HEK293 (cell line): ENCODE measurements around the gene KCTD2.

ENCODE experiments used
- CTCF ChIA-PET: fragments of 350-600 bp; formaldehyde crosslinking; extraction: SDS; loops from one replicate; lab custom pipeline; 2021; ENCODE audit warnings: antibody characterized with exemption; lab: Yijun Ruan, JAX
- POLR2A ChIA-PET: fragments of 300-600 bp; formaldehyde crosslinking; extraction: SDS; loops from one replicate; lab custom pipeline; 2020; ENCODE audit warnings: antibody characterized with exemption, inconsistent platforms; lab: Yijun Ruan, JAX
- H3K27ac ChIP-seq: fragments of 200-500 bp; sonication (Bioruptor generic); 2 replicates; pipeline ENCODE4 v1.5.1; 2014; ENCODE audit warnings: low read depth, low read length, control low read depth, inconsistent platforms; ENCODE audit errors: extremely low read depth
- H3K36me3 ChIP-seq, 2 experiments: fragments of 200-500 bp in 1 of 2; sonication (Bioruptor generic) in 1 of 2; 1 replicate in 1 of 2; 2 replicates in 1 of 2; pipeline ENCODE4 v1.5.1; 2014 to 2017; ENCODE audit warnings: inconsistent platforms in 2 of 2, low read length in 2 of 2; ENCODE audit not compliant: control insufficient read depth in 2 of 2, insufficient read depth in 1 of 2
- H3K4me1 ChIP-seq: fragments of 200-500 bp; sonication (Bioruptor generic); 2 replicates; pipeline ENCODE4 v1.5.1; 2014; ENCODE audit warnings: mild to moderate bottlenecking, low read length, inconsistent platforms; ENCODE audit not compliant: control insufficient read depth, insufficient read depth
- H3K4me3 ChIP-seq: 2 replicates; pipeline ENCODE4 v1.5.1; 2011; ENCODE audit warnings: low read depth, mild to moderate bottlenecking, control low read depth, low read length, moderate library complexity
- H3K9me3 ChIP-seq: fragments of 200-500 bp; sonication (Bioruptor generic); 2 replicates; pipeline ENCODE4 v1.5.1; 2014; ENCODE audit warnings: low read depth, low read length, inconsistent platforms; ENCODE audit not compliant: control insufficient read depth, insufficient read depth
- BCL11A ChIP-seq: fragments of 450-650 bp; formaldehyde crosslinking; IDR thresholded peaks from 2 replicates; pipeline ENCODE4 v1.5.1; 2016; ENCODE audit warnings: low read depth, missing biosample characterization, missing genetic modification characterization
- HOXC10 ChIP-seq: sonication (generic); formaldehyde crosslinking; IDR thresholded peaks from 2 replicates; pipeline ENCODE4 v1.8.1; 2023; ENCODE audit warnings: mild to moderate bottlenecking, missing genetic modification reagents
- OSR2 ChIP-seq: fragments of 450-650 bp; formaldehyde crosslinking; IDR thresholded peaks from 2 replicates; pipeline ENCODE4 v1.5.1; 2016; ENCODE audit warnings: missing biosample characterization, missing genetic modification characterization
- RBAK ChIP-seq: fragments of 450-650 bp; formaldehyde crosslinking; IDR thresholded peaks from 2 replicates; pipeline ENCODE4 v1.5.1; 2016; ENCODE audit warnings: missing biosample characterization, missing genetic modification characterization
- WT1 ChIP-seq: fragments of 450-650 bp; formaldehyde crosslinking; IDR thresholded peaks from 2 replicates; pipeline ENCODE4 v1.5.1; 2016; ENCODE audit warnings: missing biosample characterization, missing genetic modification characterization
- ZBTB7A ChIP-seq: fragments of 450-650 bp; formaldehyde crosslinking; IDR thresholded peaks from 2 replicates; pipeline ENCODE4 v1.5.1; 2016; ENCODE audit warnings: low read depth, missing biosample characterization, missing genetic modification characterization
- ZFP41 ChIP-seq: fragments of 450-650 bp; formaldehyde crosslinking; IDR thresholded peaks from 2 replicates; pipeline ENCODE4 v1.5.1; 2016; ENCODE audit warnings: missing biosample characterization, missing genetic modification characterization, borderline replicate concordance
- ZNF214 ChIP-seq: fragments of 450-650 bp; formaldehyde crosslinking; IDR thresholded peaks from 2 replicates; pipeline ENCODE4 v1.5.1; 2017; ENCODE audit warnings: missing biosample characterization, mild to moderate bottlenecking, missing genetic modification characterization, borderline replicate concordance
- ZNF311 ChIP-seq: fragments of 450-650 bp; formaldehyde crosslinking; IDR thresholded peaks from 2 replicates; pipeline ENCODE4 v1.5.1; 2017; ENCODE audit warnings: missing biosample characterization, missing genetic modification characterization, borderline replicate concordance
- ZNF747 ChIP-seq: fragments of 450-650 bp; formaldehyde crosslinking; IDR thresholded peaks from 2 replicates; pipeline ENCODE4 v1.5.1; 2016; ENCODE audit warnings: missing biosample characterization, missing genetic modification characterization
- ZNF843 ChIP-seq: fragments of 450-650 bp; formaldehyde crosslinking; IDR thresholded peaks from 2 replicates; pipeline ENCODE4 v1.5.1; 2016; ENCODE audit warnings: missing biosample characterization, missing genetic modification characterization
- TF ChIP-seq, protein P1 (sequence below): fragments of 450-650 bp; formaldehyde crosslinking; IDR thresholded peaks from 2 replicates; pipeline ENCODE4 v1.5.1; 2016; ENCODE audit warnings: missing biosample characterization, missing genetic modification characterization
- TF ChIP-seq, protein P2 (sequence below): fragments of 450-650 bp; formaldehyde crosslinking; IDR thresholded peaks from 2 replicates; pipeline ENCODE4 v1.5.1; 2016; ENCODE audit warnings: missing biosample characterization, missing genetic modification characterization
- TF ChIP-seq, protein P3 (sequence below): fragments of 450-650 bp; formaldehyde crosslinking; IDR thresholded peaks from 2 replicates; pipeline ENCODE4 v1.5.1; 2016; ENCODE audit warnings: missing biosample characterization, missing genetic modification characterization, low read depth
- TF ChIP-seq, protein P4 (sequence below): IDR thresholded peaks from 2 replicates; pipeline ENCODE4 v1.6.1; 2011; ENCODE audit warnings: mild to moderate bottlenecking, low read depth, low read length, borderline replicate concordance
- TF ChIP-seq, protein P5 (sequence below): fragments of 450-650 bp; formaldehyde crosslinking; IDR thresholded peaks from 2 replicates; pipeline ENCODE4; 2016; ENCODE audit warnings: missing biosample characterization, missing genetic modification characterization
- TF ChIP-seq, protein P6 (sequence below): fragments of 450-650 bp; formaldehyde crosslinking; IDR thresholded peaks from 2 replicates; pipeline ENCODE4 v1.5.1; 2016; ENCODE audit warnings: missing biosample characterization, missing genetic modification characterization
- TF ChIP-seq, protein P7 (sequence below): fragments of 450-650 bp; formaldehyde crosslinking; IDR thresholded peaks from 2 replicates; pipeline ENCODE4 v1.5.1; 2016; ENCODE audit warnings: missing biosample characterization, missing genetic modification characterization
- TF ChIP-seq, protein P8 (sequence below): fragments of 450-650 bp; formaldehyde crosslinking; IDR thresholded peaks from 2 replicates; pipeline ENCODE4 v1.5.1; 2016; ENCODE audit warnings: missing biosample characterization, missing genetic modification characterization, low read depth

The KCTD2 gene

DNA sequence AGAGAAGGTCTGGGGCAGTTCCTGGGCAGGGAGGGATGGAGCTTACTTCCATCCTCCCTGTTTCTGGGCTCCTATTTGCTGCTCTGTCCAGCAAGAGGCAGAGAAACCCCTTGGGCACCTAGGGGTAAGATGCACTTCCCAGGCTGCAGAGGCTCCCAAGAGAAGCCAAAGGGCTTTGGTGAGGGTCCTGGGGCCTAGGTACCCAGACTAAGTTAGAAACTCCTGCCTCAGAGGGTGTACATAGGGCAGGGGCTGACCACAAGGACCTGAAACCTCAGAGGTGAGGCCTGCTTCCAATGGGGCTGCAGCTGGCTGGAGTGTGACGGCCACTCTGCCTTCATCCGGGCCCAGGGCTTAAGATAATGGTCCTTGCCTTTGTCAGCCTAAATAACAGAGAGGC is 61.2 kb downstream of the KCTD2 start:
- H3K9me3 ChIP-seq, result no peaks in the 10 kb centered on the region
- peaks cover 15% of the 10 kb centered on the region for H3K4me1 ChIP-seq
- CTCF ChIA-PET, result interaction anchor here (0.7 to 2.2 kb wide), 2 partner anchors 40 to 45 kb away, joined by 4 to 7 read pairs; no protein-coding TSS in a partner anchor
- no peak overlapping the region for H3K4me3 ChIP-seq
- H3K27ac ChIP-seq, result no peak overlapping the region
- no peak for TF ChIP-seq ZNF843 (tag by site-specific recombination)
- TF ChIP-seq, protein P1, sequence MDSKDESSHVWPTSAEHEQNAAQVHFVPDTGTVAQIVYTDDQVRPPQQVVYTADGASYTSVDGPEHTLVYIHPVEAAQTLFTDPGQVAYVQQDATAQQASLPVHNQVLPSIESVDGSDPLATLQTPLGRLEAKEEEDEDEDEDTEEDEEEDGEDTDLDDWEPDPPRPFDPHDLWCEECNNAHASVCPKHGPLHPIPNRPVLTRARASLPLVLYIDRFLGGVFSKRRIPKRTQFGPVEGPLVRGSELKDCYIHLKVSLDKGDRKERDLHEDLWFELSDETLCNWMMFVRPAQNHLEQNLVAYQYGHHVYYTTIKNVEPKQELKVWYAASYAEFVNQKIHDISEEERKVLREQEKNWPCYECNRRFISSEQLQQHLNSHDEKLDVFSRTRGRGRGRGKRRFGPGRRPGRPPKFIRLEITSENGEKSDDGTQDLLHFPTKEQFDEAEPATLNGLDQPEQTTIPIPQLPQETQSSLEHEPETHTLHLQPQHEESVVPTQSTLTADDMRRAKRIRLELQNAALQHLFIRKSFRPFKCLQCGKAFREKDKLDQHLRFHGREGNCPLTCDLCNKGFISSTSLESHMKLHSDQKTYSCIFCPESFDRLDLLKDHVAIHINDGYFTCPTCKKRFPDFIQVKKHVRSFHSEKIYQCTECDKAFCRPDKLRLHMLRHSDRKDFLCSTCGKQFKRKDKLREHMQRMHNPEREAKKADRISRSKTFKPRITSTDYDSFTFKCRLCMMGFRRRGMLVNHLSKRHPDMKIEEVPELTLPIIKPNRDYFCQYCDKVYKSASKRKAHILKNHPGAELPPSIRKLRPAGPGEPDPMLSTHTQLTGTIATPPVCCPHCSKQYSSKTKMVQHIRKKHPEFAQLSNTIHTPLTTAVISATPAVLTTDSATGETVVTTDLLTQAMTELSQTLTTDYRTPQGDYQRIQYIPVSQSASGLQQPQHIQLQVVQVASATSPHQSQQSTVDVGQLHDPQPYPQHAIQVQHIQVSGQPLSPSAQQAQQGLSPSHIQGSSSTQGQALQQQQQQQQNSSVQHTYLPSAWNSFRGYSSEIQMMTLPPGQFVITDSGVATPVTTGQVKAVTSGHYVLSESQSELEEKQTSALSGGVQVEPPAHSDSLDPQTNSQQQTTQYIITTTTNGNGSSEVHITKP (tag by site-specific recombination), result peak; percentile 2; the same call in 1 of the 2 replicates
- TF ChIP-seq, protein P2, sequence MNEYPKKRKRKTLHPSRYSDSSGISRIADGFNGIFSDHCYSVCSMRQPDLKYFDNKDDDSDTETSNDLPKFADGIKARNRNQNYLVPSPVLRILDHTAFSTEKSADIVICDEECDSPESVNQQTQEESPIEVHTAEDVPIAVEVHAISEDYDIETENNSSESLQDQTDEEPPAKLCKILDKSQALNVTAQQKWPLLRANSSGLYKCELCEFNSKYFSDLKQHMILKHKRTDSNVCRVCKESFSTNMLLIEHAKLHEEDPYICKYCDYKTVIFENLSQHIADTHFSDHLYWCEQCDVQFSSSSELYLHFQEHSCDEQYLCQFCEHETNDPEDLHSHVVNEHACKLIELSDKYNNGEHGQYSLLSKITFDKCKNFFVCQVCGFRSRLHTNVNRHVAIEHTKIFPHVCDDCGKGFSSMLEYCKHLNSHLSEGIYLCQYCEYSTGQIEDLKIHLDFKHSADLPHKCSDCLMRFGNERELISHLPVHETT, result no peak
- peaks cover 0 to 7% of the 10 kb centered on the region in 2 experiments; a peak in 2 of 3 replicates for H3K36me3 ChIP-seq
- POLR2A ChIA-PET, result no interaction called here

DNA sequence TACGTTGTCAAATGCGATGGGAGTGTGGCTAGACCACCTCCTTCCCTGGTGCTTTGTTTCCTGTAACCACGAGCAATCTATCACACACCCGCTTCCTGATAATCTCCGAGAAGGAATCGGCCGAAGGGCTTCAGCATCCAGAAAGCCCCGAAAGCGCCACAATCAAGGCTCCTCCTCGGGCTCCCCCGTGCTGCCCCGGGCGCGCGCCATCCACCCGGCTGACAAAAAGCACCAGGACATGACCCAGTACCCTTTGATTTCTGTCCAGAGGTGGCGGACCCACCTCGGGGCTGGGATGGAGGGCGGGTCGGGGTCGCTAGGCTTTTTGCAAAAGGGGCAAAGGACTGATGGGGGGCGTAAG is 62.0 kb downstream of the KCTD2 start:
- H3K4me3 ChIP-seq, result no peak overlapping the region; the same call in 1 of the 2 replicates
- peak overlapping the region; percentile 67; the same call in 1 of the 2 replicates for H3K27ac ChIP-seq
- peaks cover 15% of the 10 kb centered on the region for H3K4me1 ChIP-seq
- H3K36me3 ChIP-seq, result peaks cover 0 to 7% of the 10 kb centered on the region in 2 experiments; a peak in 2 of 3 replicates
- POLR2A ChIA-PET, result interaction anchor here (0.5 to 2.5 kb wide), 16 partner anchors 12 to 180 kb away, joined by 3 to 13 read pairs (median 4); partner anchors contain the start of genes ATP5PD, NT5C, NUP85 and SLC25A19
- no peaks in the 10 kb centered on the region for H3K9me3 ChIP-seq
- CTCF ChIA-PET, result interaction anchor here (0.6 to 7.1 kb wide), 6 partner anchors 27 to 152 kb away, joined by 3 to 117 read pairs (median 4); no protein-coding TSS in a partner anchor
- TF ChIP-seq BCL11A (tag by site-specific recombination) (no peak), ZNF311 (no peak), ZBTB7A (tag by site-specific recombination) (no peak), ZFP41 (tag by site-specific recombination) (no peak), WT1 (tag by site-specific recombination) (no peak), OSR2 (no peak), HOXC10 (CRISPR knock-in tag) (no peak), ZNF214 (tag by site-specific recombination) (no peak), ZNF747 (tag by site-specific recombination) (no peak), RBAK (tag by site-specific recombination) (no peak)
- TF ChIP-seq, protein P3, sequence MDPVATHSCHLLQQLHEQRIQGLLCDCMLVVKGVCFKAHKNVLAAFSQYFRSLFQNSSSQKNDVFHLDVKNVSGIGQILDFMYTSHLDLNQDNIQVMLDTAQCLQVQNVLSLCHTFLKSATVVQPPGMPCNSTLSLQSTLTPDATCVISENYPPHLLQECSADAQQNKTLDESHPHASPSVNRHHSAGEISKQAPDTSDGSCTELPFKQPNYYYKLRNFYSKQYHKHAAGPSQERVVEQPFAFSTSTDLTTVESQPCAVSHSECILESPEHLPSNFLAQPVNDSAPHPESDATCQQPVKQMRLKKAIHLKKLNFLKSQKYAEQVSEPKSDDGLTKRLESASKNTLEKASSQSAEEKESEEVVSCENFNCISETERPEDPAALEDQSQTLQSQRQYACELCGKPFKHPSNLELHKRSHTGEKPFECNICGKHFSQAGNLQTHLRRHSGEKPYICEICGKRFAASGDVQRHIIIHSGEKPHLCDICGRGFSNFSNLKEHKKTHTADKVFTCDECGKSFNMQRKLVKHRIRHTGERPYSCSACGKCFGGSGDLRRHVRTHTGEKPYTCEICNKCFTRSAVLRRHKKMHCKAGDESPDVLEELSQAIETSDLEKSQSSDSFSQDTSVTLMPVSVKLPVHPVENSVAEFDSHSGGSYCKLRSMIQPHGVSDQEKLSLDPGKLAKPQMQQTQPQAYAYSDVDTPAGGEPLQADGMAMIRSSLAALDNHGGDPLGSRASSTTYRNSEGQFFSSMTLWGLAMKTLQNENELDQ (tag by site-specific recombination), result no peak
- TF ChIP-seq, protein P4, sequence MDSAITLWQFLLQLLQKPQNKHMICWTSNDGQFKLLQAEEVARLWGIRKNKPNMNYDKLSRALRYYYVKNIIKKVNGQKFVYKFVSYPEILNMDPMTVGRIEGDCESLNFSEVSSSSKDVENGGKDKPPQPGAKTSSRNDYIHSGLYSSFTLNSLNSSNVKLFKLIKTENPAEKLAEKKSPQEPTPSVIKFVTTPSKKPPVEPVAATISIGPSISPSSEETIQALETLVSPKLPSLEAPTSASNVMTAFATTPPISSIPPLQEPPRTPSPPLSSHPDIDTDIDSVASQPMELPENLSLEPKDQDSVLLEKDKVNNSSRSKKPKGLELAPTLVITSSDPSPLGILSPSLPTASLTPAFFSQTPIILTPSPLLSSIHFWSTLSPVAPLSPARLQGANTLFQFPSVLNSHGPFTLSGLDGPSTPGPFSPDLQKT, result no peak
- TF ChIP-seq, protein P5, sequence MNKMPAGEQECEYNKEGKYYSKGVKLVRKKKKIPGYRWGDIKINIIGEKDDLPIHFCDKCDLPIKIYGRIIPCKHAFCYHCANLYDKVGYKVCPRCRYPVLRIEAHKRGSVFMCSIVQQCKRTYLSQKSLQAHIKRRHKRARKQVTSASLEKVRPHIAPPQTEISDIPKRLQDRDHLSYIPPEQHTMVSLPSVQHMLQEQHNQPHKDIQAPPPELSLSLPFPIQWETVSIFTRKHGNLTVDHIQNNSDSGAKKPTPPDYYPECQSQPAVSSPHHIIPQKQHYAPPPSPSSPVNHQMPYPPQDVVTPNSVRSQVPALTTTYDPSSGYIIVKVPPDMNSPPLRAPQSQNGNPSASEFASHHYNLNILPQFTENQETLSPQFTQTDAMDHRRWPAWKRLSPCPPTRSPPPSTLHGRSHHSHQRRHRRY, result no peak
- TF ChIP-seq, protein P6, sequence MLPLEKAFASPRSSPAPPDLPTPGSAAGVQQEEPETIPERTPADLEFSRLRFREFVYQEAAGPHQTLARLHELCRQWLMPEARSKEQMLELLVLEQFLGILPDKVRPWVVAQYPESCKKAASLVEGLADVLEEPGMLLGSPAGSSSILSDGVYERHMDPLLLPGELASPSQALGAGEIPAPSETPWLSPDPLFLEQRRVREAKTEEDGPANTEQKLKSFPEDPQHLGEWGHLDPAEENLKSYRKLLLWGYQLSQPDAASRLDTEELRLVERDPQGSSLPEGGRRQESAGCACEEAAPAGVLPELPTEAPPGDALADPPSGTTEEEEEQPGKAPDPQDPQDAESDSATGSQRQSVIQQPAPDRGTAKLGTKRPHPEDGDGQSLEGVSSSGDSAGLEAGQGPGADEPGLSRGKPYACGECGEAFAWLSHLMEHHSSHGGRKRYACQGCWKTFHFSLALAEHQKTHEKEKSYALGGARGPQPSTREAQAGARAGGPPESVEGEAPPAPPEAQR (tag by site-specific recombination), result no peak
- TF ChIP-seq, protein P7, sequence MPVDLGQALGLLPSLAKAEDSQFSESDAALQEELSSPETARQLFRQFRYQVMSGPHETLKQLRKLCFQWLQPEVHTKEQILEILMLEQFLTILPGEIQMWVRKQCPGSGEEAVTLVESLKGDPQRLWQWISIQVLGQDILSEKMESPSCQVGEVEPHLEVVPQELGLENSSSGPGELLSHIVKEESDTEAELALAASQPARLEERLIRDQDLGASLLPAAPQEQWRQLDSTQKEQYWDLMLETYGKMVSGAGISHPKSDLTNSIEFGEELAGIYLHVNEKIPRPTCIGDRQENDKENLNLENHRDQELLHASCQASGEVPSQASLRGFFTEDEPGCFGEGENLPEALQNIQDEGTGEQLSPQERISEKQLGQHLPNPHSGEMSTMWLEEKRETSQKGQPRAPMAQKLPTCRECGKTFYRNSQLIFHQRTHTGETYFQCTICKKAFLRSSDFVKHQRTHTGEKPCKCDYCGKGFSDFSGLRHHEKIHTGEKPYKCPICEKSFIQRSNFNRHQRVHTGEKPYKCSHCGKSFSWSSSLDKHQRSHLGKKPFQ (tag by site-specific recombination), result no peak
- TF ChIP-seq, protein P8, sequence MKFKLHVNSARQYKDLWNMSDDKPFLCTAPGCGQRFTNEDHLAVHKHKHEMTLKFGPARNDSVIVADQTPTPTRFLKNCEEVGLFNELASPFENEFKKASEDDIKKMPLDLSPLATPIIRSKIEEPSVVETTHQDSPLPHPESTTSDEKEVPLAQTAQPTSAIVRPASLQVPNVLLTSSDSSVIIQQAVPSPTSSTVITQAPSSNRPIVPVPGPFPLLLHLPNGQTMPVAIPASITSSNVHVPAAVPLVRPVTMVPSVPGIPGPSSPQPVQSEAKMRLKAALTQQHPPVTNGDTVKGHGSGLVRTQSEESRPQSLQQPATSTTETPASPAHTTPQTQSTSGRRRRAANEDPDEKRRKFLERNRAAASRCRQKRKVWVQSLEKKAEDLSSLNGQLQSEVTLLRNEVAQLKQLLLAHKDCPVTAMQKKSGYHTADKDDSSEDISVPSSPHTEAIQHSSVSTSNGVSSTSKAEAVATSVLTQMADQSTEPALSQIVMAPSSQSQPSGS (tag by site-specific recombination), result no peak
